OCI-LY3 (cell line): ENCODE data around the gene ZBTB11.

Experiments
- CTCF ChIP-seq: fragments of 200-600, 300-600 bp; sonication (generic); IDR thresholded peaks from 2 replicates; pipeline ENCODE4 v1.5.1; 2014; ENCODE audit warnings: antibody characterized with exemption, low read length, low read depth
- EZH2phosphoT487 ChIP-seq: fragments of 200-600 bp; shearing (Covaris generic); IDR thresholded peaks from 2 replicates; pipeline ENCODE4 v1.6.1; 2018; ENCODE audit warnings: antibody characterized with exemption, mixed run types, low read depth

- TF ChIP-seq CTCF (no peak), EZH2phosphoT487 (no peak)
These were observed 44.3 kb downstream of the ZBTB11 start for GRCh38 chr3:101632586-101632985.
